GM21423 (cell line): ENCODE results near the gene DDTL.

Source experiments
- ATAC-seq: cut with Tn5 transposase; IDR thresholded peaks from one replicate; pipeline ENCODE4 v1.9.1; 2021; ENCODE audit warnings: mild to moderate bottlenecking, moderate library complexity; ENCODE audit not compliant: unreplicated experiment

The DDTL gene

GRCh38 chr22:24005201-24005600 lies 38.5 kb downstream of the DDTL start, which contains the start of gene GSTT4:
TSS of gene GSTT4 (minus strand) at chr22:24005453. CDS start at chr22:24005356, 97 bp downstream.
- ATAC-seq = no peak

GRCh38 chr22:24006207-24006913 lies 39.7 kb downstream of the DDTL start:
- no peak for ATAC-seq

DNA sequence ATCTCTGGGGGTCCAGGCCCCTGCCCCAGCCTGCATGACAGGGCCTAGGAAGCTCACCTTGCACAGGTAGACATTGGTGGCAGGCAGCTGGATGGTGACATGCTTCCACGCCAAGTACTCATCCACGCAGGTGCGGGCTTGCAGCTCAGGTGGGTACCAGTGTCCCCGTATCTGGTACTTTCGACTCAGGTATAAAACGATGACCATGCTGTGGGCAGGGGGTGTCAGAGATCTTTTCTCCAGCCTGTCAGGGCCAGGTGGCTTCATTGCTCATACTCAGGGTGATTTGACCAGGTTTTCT lies 40.2 kb downstream of the DDTL start:
- no peak for ATAC-seq

DNA sequence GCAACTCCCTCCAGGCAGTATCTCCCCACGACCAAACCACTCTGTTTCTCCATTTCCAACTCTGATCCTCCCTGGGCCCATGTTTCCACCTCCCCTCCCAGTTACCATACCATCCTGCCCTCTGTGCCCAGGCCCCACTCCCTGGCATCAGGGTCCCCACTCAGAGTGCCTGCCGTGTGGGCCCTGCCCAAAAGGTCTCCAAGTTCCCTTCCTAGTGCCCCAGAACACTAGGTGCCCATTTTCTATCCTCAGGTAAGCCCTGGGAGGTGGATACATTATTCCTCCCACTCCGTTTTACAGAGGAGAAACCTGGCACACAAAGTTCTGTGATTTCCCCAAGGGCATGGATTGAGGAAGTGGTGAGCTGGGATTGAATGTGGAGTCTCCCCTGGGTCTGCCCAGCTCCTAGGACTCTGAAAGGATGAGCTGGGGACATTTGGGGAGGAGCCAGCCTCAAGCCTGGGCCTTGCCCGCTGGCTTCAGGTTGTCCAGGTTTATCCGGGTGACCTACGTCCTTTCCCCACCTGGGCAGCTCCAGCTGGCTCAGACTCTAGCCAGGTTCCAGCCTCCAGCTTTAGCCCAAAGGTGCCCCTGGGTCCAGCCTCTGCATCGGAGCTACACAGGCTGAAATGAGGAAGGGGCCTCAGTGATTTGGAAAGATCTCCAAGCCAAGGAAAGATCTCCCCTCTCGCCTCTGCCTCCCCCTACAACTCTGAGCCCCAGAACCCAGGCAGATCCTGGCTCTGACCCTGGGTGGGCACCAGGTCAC lies 40.7 kb downstream of the DDTL start:
- no peak for ATAC-seq

GRCh38 chr22:24008022-24008283 lies 41.3 kb downstream of the DDTL start:
- no peak for ATAC-seq

GRCh38 chr22:24008381-24009226 lies 41.9 kb downstream of the DDTL start:
- ATAC-seq = no peak

DNA sequence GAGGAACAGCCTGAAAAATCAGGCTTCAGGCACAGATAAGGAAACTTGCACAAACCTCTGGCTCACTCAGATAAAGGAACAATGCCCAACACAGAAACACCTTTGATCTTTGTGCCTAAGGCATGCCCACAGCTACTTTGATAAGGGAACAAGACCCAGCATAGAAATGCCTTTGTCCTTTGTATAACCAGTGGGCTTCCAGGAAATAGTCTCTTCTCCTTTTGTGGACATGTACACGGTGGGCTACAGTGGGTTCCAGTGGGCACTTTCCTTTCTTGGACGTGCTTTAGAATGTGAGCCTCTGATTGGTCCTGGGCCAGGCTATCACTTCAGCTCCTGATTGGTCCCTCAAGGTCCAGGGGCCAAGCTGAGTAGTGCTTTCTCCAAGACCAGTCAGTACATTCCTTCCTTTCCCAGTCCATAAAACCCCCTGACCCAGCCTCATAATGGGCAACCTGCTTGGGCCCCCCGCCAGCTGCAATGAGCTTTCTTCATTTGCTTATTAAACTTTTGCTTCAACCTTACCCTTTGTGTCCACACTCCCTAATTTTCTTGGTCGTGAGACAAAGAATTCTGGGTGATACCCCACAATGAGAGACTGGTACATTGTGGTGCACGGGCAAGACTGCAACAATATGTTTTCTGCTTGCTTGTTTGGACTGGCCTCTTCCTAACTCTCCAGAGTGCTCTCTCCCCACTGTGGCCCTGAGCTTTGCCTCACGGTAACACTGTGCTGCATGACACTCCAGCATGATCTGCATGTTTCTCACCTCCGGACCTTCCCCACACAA lies 42.7 kb downstream of the DDTL start:
- ATAC-seq = no peak

DNA sequence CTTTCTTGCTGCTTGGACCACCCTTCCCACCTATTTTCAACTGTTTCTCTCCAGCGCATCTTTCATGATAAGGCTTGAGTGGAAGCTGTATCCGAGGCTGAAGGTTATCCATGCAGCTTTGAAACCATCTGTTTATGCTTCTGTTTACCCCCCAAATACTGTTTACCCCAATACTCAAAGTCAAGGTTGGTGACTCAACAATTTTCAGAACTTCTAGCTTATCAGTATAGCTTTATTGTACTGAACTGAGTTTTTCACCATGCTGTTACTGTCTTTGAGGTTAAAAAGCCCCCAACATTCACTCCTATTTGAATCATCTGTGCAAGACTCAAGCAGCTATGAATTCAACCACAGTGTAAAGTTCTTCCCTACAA lies 43.3 kb downstream of the DDTL start:
- ATAC-seq = no peak

DNA sequence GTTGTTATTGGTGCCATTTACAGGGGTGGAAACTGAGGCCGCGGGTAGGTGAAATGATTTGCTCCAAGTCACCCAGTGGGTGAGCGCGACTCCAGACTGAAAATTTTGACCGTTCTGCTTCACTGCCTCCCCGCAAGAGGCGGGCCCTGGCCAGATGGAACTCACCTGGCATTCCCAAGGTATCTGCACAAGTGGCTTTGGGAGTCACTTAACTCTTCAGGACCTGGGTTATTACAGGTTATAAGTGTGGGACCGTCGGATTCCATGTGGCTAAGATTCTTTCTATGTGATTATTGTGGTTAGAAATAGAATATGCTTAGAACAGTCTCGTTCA lies 45.0 kb downstream of the DDTL start:
- ATAC-seq = no peak

DNA sequence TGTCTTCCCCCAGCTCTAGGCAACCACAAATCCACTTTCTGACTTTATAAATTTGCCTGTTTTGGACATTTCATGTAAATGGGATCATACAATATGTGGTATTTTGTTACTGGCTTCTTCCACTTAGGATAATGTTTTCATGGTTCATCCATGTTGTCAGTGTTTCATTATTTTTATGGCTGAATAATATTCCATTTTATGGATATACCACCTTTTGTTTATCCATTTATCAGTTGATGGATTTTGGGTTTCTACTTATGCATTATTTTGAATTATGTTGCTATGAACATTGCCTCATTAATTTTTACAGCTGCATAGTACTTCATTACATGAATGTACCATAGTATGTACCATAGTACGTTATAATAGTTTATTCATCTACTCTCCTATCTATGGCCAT lies 49.5 kb downstream of the DDTL start:
- no peak for ATAC-seq

GRCh38 chr22:24021304-24021703 lies 54.6 kb downstream of the DDTL start:
- no peak for ATAC-seq
